Naive thymus-derived CD8-positive, alpha-beta T cell (primary cell): Measurements from ENCODE around the gene AZU1. TPM values are rescaled to one million over a fixed set of nuclear protein-coding genes. Genes with fewer than 3 reads are reported as not detected.
"Not testable (repeated sequence)": the region's sequence is repeated elsewhere in the genome, so short reads cannot be mapped to it uniquely, and the experiment has no call there.

Experiments used
- ATAC-seq, 2 donors: fragments of 150-1000 bp; cut with Tn5 transposase in 1 of 2; sonication (Bioruptor Pico), chemical (Tn5 transposase) in 1 of 2; 1 replicate in 1 of 2; 2 replicates in 1 of 2; pipeline ENCODE4 v1.10.0; 2021; ENCODE audit warnings: mild to moderate bottlenecking in 2 of 2, moderate library complexity in 2 of 2
- POLR2A ChIA-PET: fragments of 350-600 bp; sonication (Branson Sonifier 250); formaldehyde crosslinking; loops from one replicate; lab custom pipeline; 2021; ENCODE audit warnings: antibody characterized with exemption; lab: Charles Lee
- DNase-seq, 10 donors: peaks; one replicate each; pipeline versions ENCODE4 v3.0.0 to v3.0.0-alpha.2; 2020 to 2022
- H3K27ac Mint-ChIP-seq, 10 donors: one replicate each; pipeline ENCODE4 v1.8.0; 2020 to 2022; ENCODE audit warnings: mild to moderate bottlenecking in 10 of 10, mixed read lengths in 10 of 10, moderate library complexity in 4 of 10, inconsistent platforms in 1 of 10
- H3K27me3 Mint-ChIP-seq, 5 donors: one replicate each; pipeline ENCODE4 v1.8.0; 2021 to 2022; ENCODE audit warnings: mixed read lengths in 5 of 5
- H3K36me3 Mint-ChIP-seq, 3 donors: one replicate each; pipeline ENCODE4 v1.8.0; 2020 to 2022; ENCODE audit warnings: mixed read lengths in 3 of 3, mild to moderate bottlenecking in 2 of 3, inconsistent platforms in 1 of 3
- H3K4me1 Mint-ChIP-seq, 4 donors: one replicate each; pipeline ENCODE4 v1.8.0; 2021 to 2022; ENCODE audit warnings: mixed read lengths in 4 of 4
- H3K4me3 Mint-ChIP-seq, 10 donors: one replicate each; pipeline ENCODE4 v1.8.0; 2020 to 2022; ENCODE audit warnings: mild to moderate bottlenecking in 10 of 10, mixed read lengths in 10 of 10, moderate library complexity in 6 of 10, inconsistent platforms in 1 of 10
- H3K9me3 Mint-ChIP-seq, 9 donors: one replicate each; pipeline ENCODE4 v1.8.0; 2020 to 2022; ENCODE audit warnings: mixed read lengths in 9 of 9, mild to moderate bottlenecking in 3 of 9, inconsistent platforms in 1 of 9, moderate library complexity in 1 of 9
- microRNA-seq: library from miRNA; unstranded; fragments of <30 nt; microRNA quantifications from one replicate; pipeline ENCODE4 v1.2.0, GENCODE V29; 2022; ENCODE audit warnings: borderline microRNAs expressed
- polyA plus RNA-seq, 3 donors: library from polyadenylated mRNA; unstranded; fragments of 300-500 nt; fragmentation: Illumina TruSeq; gene quantifications; one replicate each; pipeline ENCODE4 v1.2.3, GENCODE V29; 2021
- total RNA-seq, 8 experiments: library from RNA in 2 of 8; stranded (reverse) in 2 of 8; gene quantifications; one replicate each; pipeline ENCODE4 v1.2.3 and lab custom pipeline; 2021 to 2026

The AZU1 gene
- total and polyA plus RNA-seq, 5 experiments from 2014 or later, result 0.21 to 0.36 TPM; not detected in 3

GRCh38 chr19:875265-875879 lies 47.7 kb downstream of the AZU1 start:
- POLR2A ChIA-PET, result interaction anchor here (0.8 to 3.3 kb wide), 2 partner anchors 16 to 18 kb away, joined by 3 to 17 read pairs; partner anchors contain the start of genes MED16 and RNU6-9
- DNase-seq (no peak), ATAC-seq (no peak)
- Mint-ChIP-seq H3K36me3 (peaks cover 0 to 9% (median 2%) of the 10 kb centered on the region in 3 donors), H3K9me3 (no peaks in the 10 kb centered on the region), H3K4me1 (peaks cover 4 to 14% (median 10%) of the 10 kb centered on the region in 4 donors), H3K27me3 (peaks cover 0 to 2% (median 0%) of the 10 kb centered on the region in 5 donors), H3K4me3 (no peak overlapping the region), H3K27ac (peak overlapping the region in 2 of 10 donors; percentile 48 to 69)

GRCh38 chr19:876089-876488 lies 48.5 kb downstream of the AZU1 start:
- no peaks in the 10 kb centered on the region for H3K9me3 Mint-ChIP-seq
- POLR2A ChIA-PET, result interaction anchor here (0.6 to 3.3 kb wide), 3 partner anchors 12 to 30 kb away, joined by 3 to 17 read pairs (median 3); partner anchors contain the start of genes MED16 and RNU6-9
- DNase-seq (no peak), ATAC-seq (no peak)
- peak overlapping the region in 1 of 10 donors; percentile 76 for H3K27ac Mint-ChIP-seq
- H3K27me3 Mint-ChIP-seq, result peaks cover 0 to 2% (median 0%) of the 10 kb centered on the region in 5 donors
- peaks cover 0 to 9% (median 2%) of the 10 kb centered on the region in 3 donors for H3K36me3 Mint-ChIP-seq
- H3K4me1 Mint-ChIP-seq, result peaks cover 3 to 12% (median 10%) of the 10 kb centered on the region in 4 donors
- H3K4me3 Mint-ChIP-seq, result no peak overlapping the region

GRCh38 chr19:876780-877314 lies 49.2 kb downstream of the AZU1 start:
- Mint-ChIP-seq H3K36me3 (peaks cover 0 to 11% (median 0%) of the 10 kb centered on the region in 3 donors), H3K27ac (no peak overlapping the region), H3K4me3 (no peak overlapping the region), H3K27me3 (no peaks in the 10 kb centered on the region), H3K4me1 (peaks cover 1 to 9% (median 8%) of the 10 kb centered on the region in 4 donors), H3K9me3 (no peaks in the 10 kb centered on the region)
- DNase-seq (no peak), ATAC-seq (no peak)
- POLR2A ChIA-PET, result interaction anchor here (0.6 to 1.2 kb wide), 2 partner anchors 13 to 25 kb away, joined by 3 read pairs; no protein-coding TSS in a partner anchor

GRCh38 chr19:877992-878660 lies 50.5 kb downstream of the AZU1 start:
- H3K27me3 Mint-ChIP-seq, ATAC-seq, H3K4me3 Mint-ChIP-seq, H3K27ac Mint-ChIP-seq, H3K9me3 Mint-ChIP-seq, H3K4me1 Mint-ChIP-seq, DNase-seq: not testable (repeated sequence)
- POLR2A ChIA-PET, result interaction anchor here (0.7 to 2.6 kb wide), 4 partner anchors 10 to 29 kb away, joined by 3 to 12 read pairs (median 3); partner anchors contain the start of genes MED16 and RNU6-9
- peaks cover 0 to 13% (median 0%) of the 10 kb centered on the region in 3 donors for H3K36me3 Mint-ChIP-seq

- POLR2A ChIA-PET, result interaction anchor here (0.7 to 2.6 kb wide), 5 partner anchors 10 to 29 kb away, joined by 3 to 12 read pairs (median 3); partner anchors contain the start of genes CFD, MED16 and RNU6-9
- H3K27me3 Mint-ChIP-seq, result not testable (repeated sequence)
Measured at GRCh38 chr19:878751-879561, 51.3 kb downstream of the AZU1 start.

GRCh38 chr19:879711-880438 lies 52.2 kb downstream of the AZU1 start:
- Mint-ChIP-seq H3K4me3 (no peak overlapping the region), H3K27me3 (no peaks in the 10 kb centered on the region), H3K9me3 (no peaks in the 10 kb centered on the region), H3K4me1 (peaks cover 0 to 2% (median under 1%) of the 10 kb centered on the region in 4 donors), H3K36me3 (peaks cover 0 to 17% (median 0%) of the 10 kb centered on the region in 3 donors), H3K27ac (no peak overlapping the region)
- POLR2A ChIA-PET, result interaction anchor here (0.9 to 2.6 kb wide), 3 partner anchors 13 to 16 kb away, joined by 5 to 12 read pairs (median 6); partner anchors contain the start of genes MED16 and RNU6-9
- ATAC-seq, result no peak
- no peak for DNase-seq

More at GRCh38 chr19:878751-879561, 51.3 kb downstream of the AZU1 start:
- not testable (repeated sequence) for H3K9me3 Mint-ChIP-seq, H3K4me1 Mint-ChIP-seq, DNase-seq, H3K4me3 Mint-ChIP-seq, ATAC-seq
- H3K36me3 Mint-ChIP-seq, result peaks cover 0 to 17% (median 0%) of the 10 kb centered on the region in 3 donors
- H3K27ac Mint-ChIP-seq, result peak overlapping the region in 1 of 10 donors; percentile 63

Small RNA genes within 50 kb of the gene (microRNA-seq; reads per million reads assigned to microRNA genes)
- 1.0 reads per million for gene MIR3187
- not detected for gene MIR4745

Other genes starting within 250 kb of the AZU1 start
- gene HCN2, start 238.0 kb upstream of the AZU1 start, total RNA-seq, result under 1 TPM; 0.49 to 0.68 TPM
- gene HCN2, start 238.0 kb upstream of the AZU1 start, polyA plus RNA-seq, result under 1 TPM in 2 of 3 donors, not detected in 1; 0.03 to 0.06 TPM
- 10 to 100 TPM; 88.4 to 92.3 TPM for gene POLRMT, start 194.3 kb upstream of the AZU1 start, total RNA-seq
- gene POLRMT, start 194.3 kb upstream of the AZU1 start, polyA plus RNA-seq, result 10 to 100 TPM; 33.2 to 71.1 (median 37.4) TPM
- gene FGF22, start 188.0 kb upstream of the AZU1 start, total RNA-seq, result 1 to 10 TPM; 2.4 to 2.6 TPM
- gene FGF22, start 188.0 kb upstream of the AZU1 start, polyA plus RNA-seq, result not detected
- gene RNF126, start 164.6 kb upstream of the AZU1 start, total RNA-seq, result 100 to 1,000 TPM; 122 to 125 TPM
- 10 to 100 TPM; 56.2 to 70.7 (median 61.0) TPM for gene RNF126, start 164.6 kb upstream of the AZU1 start, polyA plus RNA-seq
- gene FSTL3, start 151.4 kb upstream of the AZU1 start, total RNA-seq, result 1 to 10 TPM; 3.0 to 4.2 TPM
- 1 to 10 TPM; 2.4 to 3.2 (median 2.8) TPM for gene FSTL3, start 151.4 kb upstream of the AZU1 start, polyA plus RNA-seq
- gene PRSS57, start 132.4 kb upstream of the AZU1 start, total RNA-seq, result not detected
- gene PRSS57, start 132.4 kb upstream of the AZU1 start, polyA plus RNA-seq, result 1 to 10 TPM in 1 of 3 donors, not detected in 2; 1.2 TPM
- not detected for gene PALM, start 118.9 kb upstream of the AZU1 start, total RNA-seq
- gene PALM, start 118.9 kb upstream of the AZU1 start, polyA plus RNA-seq, result not detected
- not detected for gene MISP, start 76.7 kb upstream of the AZU1 start, total RNA-seq
- gene MISP, start 76.7 kb upstream of the AZU1 start, polyA plus RNA-seq, result not detected
- 100 to 1,000 TPM; 321 to 323 TPM for gene PTBP1, start 30.4 kb upstream of the AZU1 start, total RNA-seq
- gene PTBP1, start 30.4 kb upstream of the AZU1 start, polyA plus RNA-seq, result 100 to 1,000 TPM; 110 to 190 (median 110) TPM
- not detected for gene PLPPR3, start 5.9 kb upstream of the AZU1 start, total RNA-seq
- gene PLPPR3, start 5.9 kb upstream of the AZU1 start, polyA plus RNA-seq, result not detected
- not detected for gene PRTN3, start 13.2 kb downstream of the AZU1 start, total RNA-seq
- gene PRTN3, start 13.2 kb downstream of the AZU1 start, polyA plus RNA-seq, result not detected
- not detected for gene ELANE, start 24.5 kb downstream of the AZU1 start, total RNA-seq
- not detected for gene ELANE, start 24.5 kb downstream of the AZU1 start, polyA plus RNA-seq
- 1 to 10 TPM; 2.4 to 3.9 TPM for gene CFD, start 31.8 kb downstream of the AZU1 start, total RNA-seq
- gene CFD, start 31.8 kb downstream of the AZU1 start, polyA plus RNA-seq, result 1 to 10 TPM; 3.6 to 10.0 (median 4.3) TPM
- 10 to 100 TPM; 65.9 to 68.8 TPM for gene MED16, start 65.3 kb downstream of the AZU1 start, total RNA-seq
- gene MED16, start 65.3 kb downstream of the AZU1 start, polyA plus RNA-seq, result 100 to 1,000 TPM in 1 of 3 donors, 10 to 100 TPM in 2; 54.3 to 117 (median 72.4) TPM
- not detected for gene RNU6-9, start 65.6 kb downstream of the AZU1 start, total RNA-seq
- gene RNU6-9, start 65.6 kb downstream of the AZU1 start, polyA plus RNA-seq, result not detected
- 100 to 1,000 TPM; 179 to 184 TPM for gene R3HDM4, start 85.4 kb downstream of the AZU1 start, total RNA-seq
- gene R3HDM4, start 85.4 kb downstream of the AZU1 start, polyA plus RNA-seq, result 100 to 1,000 TPM; 137 to 238 (median 182) TPM
- gene KISS1R, start 89.5 kb downstream of the AZU1 start, total RNA-seq, result 1 to 10 TPM; 1.4 to 2.6 TPM
- gene KISS1R, start 89.5 kb downstream of the AZU1 start, polyA plus RNA-seq, result under 1 TPM; 0.18 to 0.58 (median 0.52) TPM
- 1 to 10 TPM; 3.5 to 5.0 TPM for gene ARID3A, start 98.2 kb downstream of the AZU1 start, total RNA-seq
- under 1 TPM; 0.09 to 0.58 (median 0.16) TPM for gene ARID3A, start 98.2 kb downstream of the AZU1 start, polyA plus RNA-seq
- gene WDR18, start 156.5 kb downstream of the AZU1 start, total RNA-seq, result 10 to 100 TPM; 50.6 to 54.1 TPM
- gene WDR18, start 156.5 kb downstream of the AZU1 start, polyA plus RNA-seq, result 10 to 100 TPM; 51.2 to 72.7 (median 64.1) TPM
- gene GRIN3B, start 172.6 kb downstream of the AZU1 start, total RNA-seq, result not detected
- gene GRIN3B, start 172.6 kb downstream of the AZU1 start, polyA plus RNA-seq, result not detected
- 100 to 1,000 TPM; 331 to 365 TPM for gene TMEM259, start 193.3 kb downstream of the AZU1 start, total RNA-seq
- 10 to 100 TPM; 37.9 to 77.0 (median 52.0) TPM for gene TMEM259, start 193.3 kb downstream of the AZU1 start, polyA plus RNA-seq
- gene RNU6-2, start 193.7 kb downstream of the AZU1 start, total RNA-seq, result not detected
- gene RNU6-2, start 193.7 kb downstream of the AZU1 start, polyA plus RNA-seq, result not detected
- 100 to 1,000 TPM; 211 to 216 TPM for gene CNN2, start 198.8 kb downstream of the AZU1 start, total RNA-seq
- gene CNN2, start 198.8 kb downstream of the AZU1 start, polyA plus RNA-seq, result 100 to 1,000 TPM; 498 to 693 (median 515) TPM
- 100 to 1,000 TPM; 221 to 232 TPM for gene ABCA7, start 212.3 kb downstream of the AZU1 start, total RNA-seq
- 10 to 100 TPM in 1 of 3 donors, 1 to 10 TPM in 2; 4.2 to 14.4 (median 8.7) TPM for gene ABCA7, start 212.3 kb downstream of the AZU1 start, polyA plus RNA-seq
- gene ARHGAP45, start 239.3 kb downstream of the AZU1 start, total RNA-seq, result 1,000 to 10,000 TPM; 1,025 to 1,060 TPM
- gene ARHGAP45, start 239.3 kb downstream of the AZU1 start, polyA plus RNA-seq, result 100 to 1,000 TPM; 261 to 681 (median 358) TPM